A549 treated with CpdA at 1 μM for 4 hours (cell line): ENCODE results near the gene RRAGA. TPM values are rescaled to one million over a fixed set of nuclear protein-coding genes. Genes with fewer than 3 reads are reported as not detected.

Experiments
- total RNA-seq: library from RNA; stranded (reverse); fragments of 200-300 nt; extraction: Qiagen RNA extraction; gene quantifications from 5 replicates; pipeline ENCODE4 v1.2.3, GENCODE V29; 2022; ENCODE audit warnings: low read depth

Gene RRAGA, protein sequence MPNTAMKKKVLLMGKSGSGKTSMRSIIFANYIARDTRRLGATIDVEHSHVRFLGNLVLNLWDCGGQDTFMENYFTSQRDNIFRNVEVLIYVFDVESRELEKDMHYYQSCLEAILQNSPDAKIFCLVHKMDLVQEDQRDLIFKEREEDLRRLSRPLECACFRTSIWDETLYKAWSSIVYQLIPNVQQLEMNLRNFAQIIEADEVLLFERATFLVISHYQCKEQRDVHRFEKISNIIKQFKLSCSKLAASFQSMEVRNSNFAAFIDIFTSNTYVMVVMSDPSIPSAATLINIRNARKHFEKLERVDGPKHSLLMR
- 99.8 to 127 TPM (median 124 TPM) in 5 replicates for total RNA-seq

DNA sequence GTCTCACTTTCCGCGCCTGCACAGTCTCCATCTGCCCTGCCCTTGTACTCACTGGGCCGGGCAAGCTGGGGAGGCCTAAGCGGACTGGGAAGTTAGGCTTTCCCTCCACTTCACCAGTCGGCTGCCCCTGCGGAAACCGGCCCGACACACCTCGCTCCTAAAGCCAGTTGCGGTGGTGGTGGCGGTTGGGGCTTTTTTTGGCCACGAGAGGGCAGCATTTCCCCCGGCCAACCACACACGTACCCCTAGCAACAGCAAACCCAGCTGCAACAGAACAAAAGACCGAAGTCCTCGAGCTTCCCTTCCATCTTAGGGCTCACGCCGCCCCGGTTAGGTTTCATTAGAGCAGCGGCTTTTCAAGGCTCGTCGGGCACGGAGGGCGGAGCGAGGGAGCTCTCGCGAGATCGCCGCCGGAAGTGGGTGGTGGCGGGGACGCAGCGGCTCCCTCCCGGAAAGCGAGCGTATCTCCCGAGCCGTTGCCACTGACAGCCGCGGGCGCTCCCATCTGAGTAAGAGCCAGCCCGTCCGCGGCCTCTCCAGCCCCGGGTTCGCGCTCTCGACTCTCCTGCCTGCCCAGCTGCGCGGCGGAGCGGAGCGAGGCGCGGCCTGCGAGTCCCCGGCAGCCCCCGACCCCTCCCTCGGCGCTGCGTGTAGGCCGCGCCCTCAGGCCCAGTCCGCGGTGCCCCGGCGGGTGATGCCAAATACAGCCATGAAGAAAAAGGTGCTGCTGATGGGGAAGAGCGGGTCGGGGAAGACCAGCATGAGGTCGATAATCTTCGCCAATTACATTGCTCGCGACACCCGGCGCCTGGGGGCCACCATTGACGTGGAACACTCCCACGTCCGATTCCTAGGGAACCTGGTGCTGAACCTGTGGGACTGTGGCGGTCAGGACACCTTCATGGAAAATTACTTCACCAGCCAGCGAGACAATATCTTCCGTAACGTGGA is at the start of gene RRAGA:
RRAGA (plus strand) TSS at position 462 of the 951 bp plus-strand sequence; CDS start at position 695, 233 bp downstream.

DNA sequence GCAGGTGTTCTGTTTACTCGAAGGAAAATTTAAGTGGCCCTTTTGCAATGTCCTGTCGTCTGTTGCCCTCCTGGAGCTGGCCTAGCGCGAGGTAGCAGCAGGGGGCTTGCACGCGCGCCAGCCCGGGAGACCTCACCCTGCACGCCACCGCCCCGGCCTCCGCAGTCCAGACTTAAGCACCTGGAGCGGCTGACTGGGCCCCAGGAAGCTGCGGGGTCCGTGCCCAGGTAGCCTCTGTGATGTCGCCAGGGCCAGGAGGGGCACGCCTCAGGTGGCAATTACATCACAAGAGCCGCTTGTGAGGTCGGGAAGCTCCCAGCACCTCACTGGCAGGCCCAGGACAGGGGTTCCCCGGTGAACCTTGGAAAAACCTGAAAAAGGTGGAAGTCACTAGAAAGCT is 16.2 kb upstream of the RRAGA start, which contains the start of gene SAXO1:
SAXO1 (minus strand) TSS at position 195 of the 400 bp plus-strand sequence. CDS start 301 bp downstream, outside the sequence.

Other genes with a start within 250 kb of the RRAGA start
- gene SAXO1, start 16.2 kb upstream of the RRAGA start, total RNA-seq: not detected in 5 replicates
- 20.9 to 34.8 TPM (median 24.7 TPM) in 5 replicates for gene HAUS6, start 53.5 kb downstream of the RRAGA start, total RNA-seq
- 35.5 to 46.6 TPM (median 36.2 TPM) in 5 replicates for gene PLIN2, start 78.1 kb downstream of the RRAGA start, total RNA-seq
- gene DENND4C, start 181.3 kb downstream of the RRAGA start, total RNA-seq: 15.0 to 23.8 TPM (median 17.4 TPM) in 5 replicates